HepG2 (cell line): Measurements from ENCODE around the gene SPRY1. TPM values are rescaled to one million over a fixed set of nuclear protein-coding genes. Genes with fewer than 3 reads are reported as not detected.

Experiments used
- AKNA ChIP-seq: sonication (generic); formaldehyde crosslinking; IDR thresholded peaks from 2 replicates; pipeline ENCODE4 v1.4.0; 2020; ENCODE audit warnings: missing genetic modification reagents, borderline replicate concordance
- IKZF1 ChIP-seq: fragments of 450-650 bp; IDR thresholded peaks from 2 replicates; pipeline ENCODE4 v1.7.1; 2016
- MLXIP ChIP-seq: sonication (generic); formaldehyde crosslinking; IDR thresholded peaks from 2 replicates; pipeline ENCODE4 v1.9.0; 2021; ENCODE audit warnings: missing genetic modification reagents, borderline replicate concordance
- SOX5 ChIP-seq: IDR thresholded peaks from 2 replicates; pipeline ENCODE4 v1.6.1; 2016; ENCODE audit warnings: borderline replicate concordance
- STAG1 ChIP-seq: sonication (generic); formaldehyde crosslinking; IDR thresholded peaks from 2 replicates; pipeline ENCODE4 v1.4.0; 2020; ENCODE audit warnings: missing genetic modification reagents
- ZNF232 ChIP-seq: sonication (generic); formaldehyde crosslinking; IDR thresholded peaks from 2 replicates; pipeline ENCODE4 v1.4.0; 2020; ENCODE audit warnings: missing genetic modification reagents, borderline replicate concordance
- ZNF253 ChIP-seq: sonication (generic); formaldehyde crosslinking; IDR thresholded peaks from 2 replicates; pipeline ENCODE4 v1.8.0; 2022; ENCODE audit warnings: mild to moderate bottlenecking, missing genetic modification reagents, borderline replicate concordance
- ZNF329 ChIP-seq: sonication (generic); formaldehyde crosslinking; IDR thresholded peaks from 2 replicates; pipeline ENCODE4 v1.9.0; 2021; ENCODE audit warnings: low read depth, mild to moderate bottlenecking, missing genetic modification reagents
- ZNF503 ChIP-seq: sonication (generic); formaldehyde crosslinking; IDR thresholded peaks from 2 replicates; pipeline ENCODE4 v1.4.0; 2020; ENCODE audit warnings: missing genetic modification reagents
- polyA plus RNA-seq, 8 experiments: library from polyadenylated mRNA; depleted of rRNA in 3 of 8; stranded (reverse) in 7 of 8; unstranded in 1 of 8; fragments of >200 nt; fragmentation: Illumina TruSeq in 4 of 8; extraction: Trizol in 4 of 8; gene quantifications; 2 replicates each; pipeline versions ENCODE4 v1.2.1 to v1.2.3, GENCODE V29; 2011 to 2016; ENCODE audit warnings: low read depth in 4 of 8, missing spikeins in 1 of 8, mixed read lengths in 1 of 8; ENCODE audit not compliant: insufficient read depth in 1 of 8
- total RNA-seq, 5 experiments: library from RNA; depleted of rRNA; stranded (reverse); fragments of >200 nt; fragmentation: Illumina TruSeq; extraction: Trizol; gene quantifications; 2 replicates each; pipeline ENCODE4 v1.2.3, GENCODE V29; 2016; ENCODE audit warnings: low read depth in 1 of 5
- TF ChIP-seq, protein P1 (sequence below): sonication (generic); formaldehyde crosslinking; IDR thresholded peaks from 2 replicates; pipeline ENCODE4 v1.5.1; 2020; ENCODE audit warnings: mild to moderate bottlenecking, moderate library complexity, missing genetic modification reagents
- TF ChIP-seq, protein P2 (sequence below): sonication (generic); formaldehyde crosslinking; IDR thresholded peaks from 2 replicates; pipeline ENCODE4 v1.5.1; 2020; ENCODE audit warnings: mild to moderate bottlenecking, missing genetic modification reagents, borderline replicate concordance

Gene SPRY1
- total and polyA plus RNA-seq, 2 of the 13 experiments (the other 11 are each of a cell fraction or from before 2014, with no cell fraction given): 24.7 to 33.4 TPM

DNA sequence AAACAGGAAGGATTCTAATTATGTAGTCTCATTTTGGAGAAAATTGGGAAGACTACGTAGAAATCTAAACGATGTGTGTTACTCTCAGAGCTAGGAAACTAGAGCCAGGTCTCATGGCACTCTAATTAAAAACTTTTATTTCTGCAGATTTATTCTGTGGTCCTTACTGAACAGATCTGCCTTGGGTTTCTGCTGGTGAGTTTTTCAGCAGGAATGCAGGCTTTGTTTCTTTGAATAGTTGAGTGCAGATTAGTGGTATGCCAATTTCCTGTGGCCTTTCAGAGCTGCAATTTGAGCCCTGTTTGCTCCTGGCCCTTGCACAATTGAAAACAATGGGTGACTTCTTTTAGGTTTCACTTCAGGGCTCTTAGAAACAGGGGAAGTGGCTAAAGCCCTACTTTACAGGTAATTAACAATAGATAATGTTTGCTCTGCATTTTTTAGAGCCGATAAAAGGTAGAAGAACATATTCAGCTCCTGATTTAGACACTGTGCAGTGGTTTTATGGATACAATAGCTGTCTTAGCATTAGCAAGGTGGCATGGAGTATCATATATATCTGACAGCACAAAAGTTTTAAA, 21.8 kb downstream of the SPRY1 start (continued):
- TF ChIP-seq SOX5 (CRISPR knock-in tag) (peak; percentile 100), IKZF1 (no peak), AKNA (no peak), ZNF503 (CRISPR knock-in tag) (peak; percentile 94), ZNF232 (CRISPR knock-in tag) (peak; percentile 35; the same call in 1 of the 2 replicates), MLXIP (no peak), ZNF253 (CRISPR knock-in tag) (no peak), STAG1 (CRISPR knock-in tag) (0 out of 2 replicates have a peak, but pooled peaks have one; percentile 22), ZNF329 (CRISPR knock-in tag) (no peak)
- TF ChIP-seq, protein P1, sequence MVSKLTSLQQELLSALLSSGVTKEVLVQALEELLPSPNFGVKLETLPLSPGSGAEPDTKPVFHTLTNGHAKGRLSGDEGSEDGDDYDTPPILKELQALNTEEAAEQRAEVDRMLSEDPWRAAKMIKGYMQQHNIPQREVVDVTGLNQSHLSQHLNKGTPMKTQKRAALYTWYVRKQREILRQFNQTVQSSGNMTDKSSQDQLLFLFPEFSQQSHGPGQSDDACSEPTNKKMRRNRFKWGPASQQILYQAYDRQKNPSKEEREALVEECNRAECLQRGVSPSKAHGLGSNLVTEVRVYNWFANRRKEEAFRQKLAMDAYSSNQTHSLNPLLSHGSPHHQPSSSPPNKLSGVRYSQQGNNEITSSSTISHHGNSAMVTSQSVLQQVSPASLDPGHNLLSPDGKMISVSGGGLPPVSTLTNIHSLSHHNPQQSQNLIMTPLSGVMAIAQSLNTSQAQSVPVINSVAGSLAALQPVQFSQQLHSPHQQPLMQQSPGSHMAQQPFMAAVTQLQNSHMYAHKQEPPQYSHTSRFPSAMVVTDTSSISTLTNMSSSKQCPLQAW (CRISPR knock-in tag): peak; percentile 66
- TF ChIP-seq, protein P2, sequence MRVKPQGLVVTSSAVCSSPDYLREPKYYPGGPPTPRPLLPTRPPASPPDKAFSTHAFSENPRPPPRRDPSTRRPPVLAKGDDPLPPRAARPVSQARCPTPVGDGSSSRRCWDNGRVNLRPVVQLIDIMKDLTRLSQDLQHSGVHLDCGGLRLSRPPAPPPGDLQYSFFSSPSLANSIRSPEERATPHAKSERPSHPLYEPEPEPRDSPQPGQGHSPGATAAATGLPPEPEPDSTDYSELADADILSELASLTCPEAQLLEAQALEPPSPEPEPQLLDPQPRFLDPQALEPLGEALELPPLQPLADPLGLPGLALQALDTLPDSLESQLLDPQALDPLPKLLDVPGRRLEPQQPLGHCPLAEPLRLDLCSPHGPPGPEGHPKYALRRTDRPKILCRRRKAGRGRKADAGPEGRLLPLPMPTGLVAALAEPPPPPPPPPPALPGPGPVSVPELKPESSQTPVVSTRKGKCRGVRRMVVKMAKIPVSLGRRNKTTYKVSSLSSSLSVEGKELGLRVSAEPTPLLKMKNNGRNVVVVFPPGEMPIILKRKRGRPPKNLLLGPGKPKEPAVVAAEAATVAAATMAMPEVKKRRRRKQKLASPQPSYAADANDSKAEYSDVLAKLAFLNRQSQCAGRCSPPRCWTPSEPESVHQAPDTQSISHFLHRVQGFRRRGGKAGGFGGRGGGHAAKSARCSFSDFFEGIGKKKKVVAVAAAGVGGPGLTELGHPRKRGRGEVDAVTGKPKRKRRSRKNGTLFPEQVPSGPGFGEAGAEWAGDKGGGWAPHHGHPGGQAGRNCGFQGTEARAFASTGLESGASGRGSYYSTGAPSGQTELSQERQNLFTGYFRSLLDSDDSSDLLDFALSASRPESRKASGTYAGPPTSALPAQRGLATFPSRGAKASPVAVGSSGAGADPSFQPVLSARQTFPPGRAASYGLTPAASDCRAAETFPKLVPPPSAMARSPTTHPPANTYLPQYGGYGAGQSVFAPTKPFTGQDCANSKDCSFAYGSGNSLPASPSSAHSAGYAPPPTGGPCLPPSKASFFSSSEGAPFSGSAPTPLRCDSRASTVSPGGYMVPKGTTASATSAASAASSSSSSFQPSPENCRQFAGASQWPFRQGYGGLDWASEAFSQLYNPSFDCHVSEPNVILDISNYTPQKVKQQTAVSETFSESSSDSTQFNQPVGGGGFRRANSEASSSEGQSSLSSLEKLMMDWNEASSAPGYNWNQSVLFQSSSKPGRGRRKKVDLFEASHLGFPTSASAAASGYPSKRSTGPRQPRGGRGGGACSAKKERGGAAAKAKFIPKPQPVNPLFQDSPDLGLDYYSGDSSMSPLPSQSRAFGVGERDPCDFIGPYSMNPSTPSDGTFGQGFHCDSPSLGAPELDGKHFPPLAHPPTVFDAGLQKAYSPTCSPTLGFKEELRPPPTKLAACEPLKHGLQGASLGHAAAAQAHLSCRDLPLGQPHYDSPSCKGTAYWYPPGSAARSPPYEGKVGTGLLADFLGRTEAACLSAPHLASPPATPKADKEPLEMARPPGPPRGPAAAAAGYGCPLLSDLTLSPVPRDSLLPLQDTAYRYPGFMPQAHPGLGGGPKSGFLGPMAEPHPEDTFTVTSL (CRISPR knock-in tag): peak; percentile 85; the same call in 1 of the 2 replicates
